NCI-H82 treated with DMSO at 0.1 percent for 48 hours (cell line): ENCODE data around the gene RAB6B.

Experiments used
- DNase-seq: peaks from one replicate; lab custom pipeline; 2025; ENCODE audit not compliant: unreplicated experiment; lab: John Stamatoyannopoulos, UW

Gene RAB6B

GRCh38 chr3:133775835-133776234 is 119.8 kb downstream of the RAB6B start:
- DNase-seq, result no peak

- no peak for DNase-seq
These were observed 120.4 kb downstream of the RAB6B start for GRCh38 chr3:133775309-133775708.
